Liver (tissue), 9 donors: ENCODE results near the gene ZFYVE26. TPM values are rescaled to one million over a fixed set of nuclear protein-coding genes. Genes with fewer than 3 reads are reported as not detected.

Source experiments
- DNase-seq: peaks from one replicate; pipeline ENCODE4 v3.0.0-alpha.2; 2017; ENCODE audit warnings: low spot score
- H3K27ac ChIP-seq, 2 donors: one replicate each; pipeline ENCODE4 v1.7.0; 2013; ENCODE audit warnings: inconsistent platforms in 2 of 2, low read length in 2 of 2, control low read depth in 1 of 2, low read depth in 1 of 2, mild to moderate bottlenecking in 1 of 2
- H3K27me3 ChIP-seq, 4 donors: one replicate each; pipeline versions ENCODE4 v1.6.1 to v1.7.0; 2013; ENCODE audit warnings: low read length in 3 of 4, inconsistent platforms in 1 of 4, mild to moderate bottlenecking in 1 of 4, moderate library complexity in 1 of 4; ENCODE audit not compliant: control insufficient read depth in 4 of 4, insufficient read depth in 4 of 4
- H3K36me3 ChIP-seq, 4 donors: one replicate each; pipeline versions ENCODE4 v1.6.1 to v1.7.0; 2013; ENCODE audit warnings: low read length in 3 of 4, mild to moderate bottlenecking in 3 of 4, low read depth in 1 of 4, moderate library complexity in 1 of 4; ENCODE audit not compliant: control insufficient read depth in 4 of 4, insufficient read depth in 3 of 4
- H3K4me1 ChIP-seq, 4 donors: one replicate each; pipeline versions ENCODE4 v1.6.1 to v1.7.0; 2013; ENCODE audit warnings: low read length in 3 of 4, mild to moderate bottlenecking in 3 of 4, moderate library complexity in 1 of 4; ENCODE audit not compliant: control insufficient read depth in 4 of 4, insufficient read depth in 4 of 4
- H3K4me3 ChIP-seq, 3 donors: one replicate each; pipeline versions ENCODE4 v1.6.1 to v1.7.0; 2013; ENCODE audit warnings: low read length in 3 of 3, control low read depth in 1 of 3, low read depth in 1 of 3, mild to moderate bottlenecking in 1 of 3
- H3K9ac ChIP-seq, 2 donors: one replicate each; pipeline ENCODE4 v1.7.0; 2013; ENCODE audit warnings: low read length in 2 of 2, mild to moderate bottlenecking in 2 of 2, moderate library complexity in 2 of 2, control low read depth in 1 of 2, low read depth in 1 of 2
- H3K9me3 ChIP-seq, 4 donors: one replicate each; pipeline versions ENCODE4 v1.6.1 to v1.7.0; 2013; ENCODE audit warnings: low read length in 3 of 4; ENCODE audit not compliant: control insufficient read depth in 4 of 4
- EGR1 ChIP-seq, 2 donors: IDR thresholded peaks; 2 replicates each; pipeline ENCODE4 v1.6.1; 2016 to 2018; ENCODE audit warnings: antibody characterized with exemption in 2 of 2, low read depth in 2 of 2
- FOXA1 ChIP-seq: IDR thresholded peaks from 2 replicates; pipeline ENCODE4 v1.6.1; 2016; ENCODE audit warnings: antibody characterized with exemption
- FOXA2 ChIP-seq: IDR thresholded peaks from 2 replicates; pipeline ENCODE4 v1.6.1; 2016; ENCODE audit warnings: antibody characterized with exemption
- GABPA ChIP-seq, 2 donors: IDR thresholded peaks in 1 of 2; conservative IDR thresholded peaks in 1 of 2; 2 replicates each; pipeline ENCODE4 v1.6.1; 2016; ENCODE audit warnings: antibody characterized with exemption in 2 of 2, mild to moderate bottlenecking in 1 of 2, moderate library complexity in 1 of 2
- HNF4A ChIP-seq, 2 donors: conservative IDR thresholded peaks; 2 replicates each; pipeline ENCODE4 v1.6.1; 2016; ENCODE audit warnings: antibody characterized with exemption in 2 of 2, mild to moderate bottlenecking in 2 of 2
- HNF4G ChIP-seq: IDR thresholded peaks from 2 replicates; pipeline ENCODE4 v1.6.1; 2016; ENCODE audit warnings: antibody characterized with exemption
- JUND ChIP-seq, 2 donors: IDR thresholded peaks; 2 replicates each; pipeline ENCODE4 v1.6.1; 2016; ENCODE audit warnings: antibody characterized with exemption in 2 of 2
- NR2F2 ChIP-seq: IDR thresholded peaks from 2 replicates; pipeline ENCODE4 v1.6.1; 2016; ENCODE audit warnings: antibody characterized with exemption
- RAD21 ChIP-seq, 2 donors: IDR thresholded peaks; 2 replicates each; pipeline ENCODE4 v1.6.1; 2016; ENCODE audit warnings: antibody characterized with exemption in 2 of 2, mild to moderate bottlenecking in 2 of 2
- RXRA ChIP-seq, 2 donors: IDR thresholded peaks; 2 replicates each; pipeline ENCODE4 v1.6.1; 2017 to 2018; ENCODE audit warnings: antibody characterized with exemption in 2 of 2, mild to moderate bottlenecking in 1 of 2
- SP1 ChIP-seq: IDR thresholded peaks from 2 replicates; pipeline ENCODE4 v1.6.1; 2018; ENCODE audit warnings: antibody characterized with exemption, mild to moderate bottlenecking
- TAF1 ChIP-seq: conservative IDR thresholded peaks from 2 replicates; pipeline ENCODE4 v1.6.1; 2016; ENCODE audit warnings: antibody characterized with exemption, mild to moderate bottlenecking
- YY1 ChIP-seq: IDR thresholded peaks from 2 replicates; pipeline ENCODE4 v1.6.1; 2016; ENCODE audit warnings: antibody characterized with exemption, mild to moderate bottlenecking
- WGBS: extraction: QIAGEN DNeasy Blood & Tissue Kit; methylation state at CpG from one replicate; pipeline ENCODE4 v1.1.7; 2013; 5-methylcytosine and 5-hydroxymethylcytosine counted together
- polyA plus RNA-seq, 2 donors: library from polyadenylated mRNA; stranded (reverse) in 1 of 2; unstranded in 1 of 2; fragments of 200-250 nt in 1 of 2; fragments of >200 nt in 1 of 2; fragmentation: Nextera tagmentation in 1 of 2; extraction: Ambion mirVana in 1 of 2; gene quantifications; one replicate each; pipeline versions ENCODE4 v1.2.1 to v1.2.3, GENCODE V29; 2013 to 2015
- total RNA-seq, 2 donors: library from RNA; depleted of rRNA; stranded (reverse); fragments of >200 nt; gene quantifications; one replicate each; pipeline ENCODE4 v1.2.3, GENCODE V29; 2014
- TF ChIP-seq, protein P1 (sequence below): IDR thresholded peaks from 2 replicates; pipeline ENCODE4 v1.6.1; 2016; ENCODE audit warnings: antibody characterized with exemption
- TF ChIP-seq, protein P2 (sequence below): IDR thresholded peaks from 2 replicates; pipeline ENCODE4 v1.6.1; 2016; ENCODE audit warnings: antibody characterized with exemption
- TF ChIP-seq, protein P3 (sequence below): IDR thresholded peaks from 2 replicates; pipeline ENCODE4 v1.6.1; 2016; ENCODE audit warnings: antibody characterized with exemption, mild to moderate bottlenecking
- TF ChIP-seq, protein P4 (sequence below): IDR thresholded peaks from 2 replicates; pipeline ENCODE4 v1.6.1; 2016; ENCODE audit warnings: antibody characterized with exemption
- TF ChIP-seq, protein P5 (sequence below): fragments of 150-350 bp; IDR thresholded peaks from 2 replicates; pipeline ENCODE4 v1.5.1; 2017; ENCODE audit warnings: improper control_type of control experiment, low read depth, low read length; ENCODE audit not compliant: missing input control
- donor health status: healthy.
- donor health status: healthy.
- donor health status: healthy.
- donor health status: healthy.
- donor health status: healthy.

Gene ZFYVE26
- total and polyA plus RNA-seq, 4 donors: 2.4 to 17.2 (median 7.7) TPM

DNA sequence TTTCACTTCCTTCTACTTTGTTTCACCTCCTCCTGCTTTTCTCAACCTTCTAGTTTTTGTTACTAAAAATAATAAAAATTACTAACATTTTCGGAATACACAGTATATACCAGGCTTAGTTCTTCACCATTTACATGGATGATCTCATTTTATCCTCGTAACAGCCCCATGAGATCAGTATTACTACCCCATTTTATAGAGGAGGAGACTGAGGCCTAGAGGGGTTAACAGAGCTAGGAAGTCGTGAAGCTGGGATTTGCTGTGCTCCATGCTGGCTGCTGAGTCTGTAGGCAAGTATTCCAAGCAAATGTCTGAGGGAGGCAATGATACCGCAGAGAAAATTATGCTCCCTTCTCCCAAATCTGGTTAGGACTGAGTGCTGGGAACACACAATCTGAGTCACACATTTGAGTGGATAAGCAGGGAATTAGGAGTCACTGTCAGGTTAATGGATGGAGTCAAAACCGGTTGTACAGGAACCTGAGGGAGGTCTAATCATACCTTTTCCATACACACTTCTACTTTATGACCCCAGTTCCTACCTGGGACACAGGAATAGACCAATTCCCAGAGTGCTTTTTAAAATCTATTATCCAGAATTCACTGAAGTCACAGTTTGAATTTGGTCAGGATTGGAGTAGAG lies 51.1 kb downstream of the ZFYVE26 start:
- Histone ChIP-seq H3K9ac (no peak overlapping the region), H3K27me3 (no peaks in the 10 kb centered on the region), H3K9me3 (no peaks in the 10 kb centered on the region), H3K4me3 (no peak overlapping the region), H3K27ac (no peak overlapping the region), H3K4me1 (no peaks in the 10 kb centered on the region), H3K36me3 (peaks cover 6 to 62% (median 39%) of the 10 kb centered on the region in 4 donors)
- WGBS: 87% methylated on average over 5 of the region's 5 CpGs
- no peak for DNase-seq
- TF ChIP-seq YY1 (no peak), FOXA1 (no peak), RAD21 (IDR thresholded peaks at IDR 0.05) (no peak), HNF4G (no peak), RXRA (IDR thresholded peaks at IDR 0.05) (no peak), JUND (IDR thresholded peaks at IDR 0.05) (no peak), HNF4A (conservative IDR thresholded peaks at IDR 0.05) (no peak), SP1 (no peak), GABPA (IDR thresholded peaks at IDR 0.05 in 1 of 2, conservative IDR thresholded peaks at IDR 0.05 in 1 of 2) (no peak), EGR1 (IDR thresholded peaks at IDR 0.05; ENCODE audit: low read depth in 2 of 2) (no peak), FOXA2 (no peak), NR2F2 (no peak)
- TF ChIP-seq, protein P1, sequence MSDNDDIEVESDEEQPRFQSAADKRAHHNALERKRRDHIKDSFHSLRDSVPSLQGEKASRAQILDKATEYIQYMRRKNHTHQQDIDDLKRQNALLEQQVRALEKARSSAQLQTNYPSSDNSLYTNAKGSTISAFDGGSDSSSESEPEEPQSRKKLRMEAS: no peak
- TF ChIP-seq, protein P2, sequence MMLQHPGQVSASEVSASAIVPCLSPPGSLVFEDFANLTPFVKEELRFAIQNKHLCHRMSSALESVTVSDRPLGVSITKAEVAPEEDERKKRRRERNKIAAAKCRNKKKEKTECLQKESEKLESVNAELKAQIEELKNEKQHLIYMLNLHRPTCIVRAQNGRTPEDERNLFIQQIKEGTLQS: no peak
- TF ChIP-seq, protein P3, sequence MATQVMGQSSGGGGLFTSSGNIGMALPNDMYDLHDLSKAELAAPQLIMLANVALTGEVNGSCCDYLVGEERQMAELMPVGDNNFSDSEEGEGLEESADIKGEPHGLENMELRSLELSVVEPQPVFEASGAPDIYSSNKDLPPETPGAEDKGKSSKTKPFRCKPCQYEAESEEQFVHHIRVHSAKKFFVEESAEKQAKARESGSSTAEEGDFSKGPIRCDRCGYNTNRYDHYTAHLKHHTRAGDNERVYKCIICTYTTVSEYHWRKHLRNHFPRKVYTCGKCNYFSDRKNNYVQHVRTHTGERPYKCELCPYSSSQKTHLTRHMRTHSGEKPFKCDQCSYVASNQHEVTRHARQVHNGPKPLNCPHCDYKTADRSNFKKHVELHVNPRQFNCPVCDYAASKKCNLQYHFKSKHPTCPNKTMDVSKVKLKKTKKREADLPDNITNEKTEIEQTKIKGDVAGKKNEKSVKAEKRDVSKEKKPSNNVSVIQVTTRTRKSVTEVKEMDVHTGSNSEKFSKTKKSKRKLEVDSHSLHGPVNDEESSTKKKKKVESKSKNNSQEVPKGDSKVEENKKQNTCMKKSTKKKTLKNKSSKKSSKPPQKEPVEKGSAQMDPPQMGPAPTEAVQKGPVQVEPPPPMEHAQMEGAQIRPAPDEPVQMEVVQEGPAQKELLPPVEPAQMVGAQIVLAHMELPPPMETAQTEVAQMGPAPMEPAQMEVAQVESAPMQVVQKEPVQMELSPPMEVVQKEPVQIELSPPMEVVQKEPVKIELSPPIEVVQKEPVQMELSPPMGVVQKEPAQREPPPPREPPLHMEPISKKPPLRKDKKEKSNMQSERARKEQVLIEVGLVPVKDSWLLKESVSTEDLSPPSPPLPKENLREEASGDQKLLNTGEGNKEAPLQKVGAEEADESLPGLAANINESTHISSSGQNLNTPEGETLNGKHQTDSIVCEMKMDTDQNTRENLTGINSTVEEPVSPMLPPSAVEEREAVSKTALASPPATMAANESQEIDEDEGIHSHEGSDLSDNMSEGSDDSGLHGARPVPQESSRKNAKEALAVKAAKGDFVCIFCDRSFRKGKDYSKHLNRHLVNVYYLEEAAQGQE: no peak

DNA sequence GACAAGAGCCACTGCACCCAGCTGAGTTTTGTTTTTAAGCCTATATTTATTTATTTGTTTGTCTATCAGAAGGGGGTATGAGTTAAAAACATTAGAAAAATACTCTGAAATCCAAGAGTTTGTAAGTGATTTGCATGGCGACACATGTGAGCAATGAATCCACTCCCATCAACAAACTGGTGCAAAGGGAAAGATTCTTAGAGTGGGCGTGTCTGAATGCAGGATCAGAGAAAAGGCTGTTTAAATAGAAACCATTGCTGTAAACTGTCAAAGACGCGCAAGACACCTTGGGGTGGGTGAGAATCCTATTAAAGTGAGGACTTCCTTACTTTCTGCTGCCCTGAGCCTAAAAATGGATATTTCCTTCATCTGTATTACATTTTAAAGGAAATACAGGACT lies 51.9 kb downstream of the ZFYVE26 start:
- no peak overlapping the region for H3K27ac ChIP-seq
- no peaks in the 10 kb centered on the region for H3K27me3 ChIP-seq
- TF ChIP-seq, protein P1: no peak
- TF ChIP-seq NR2F2 (no peak), SP1 (no peak), RXRA (IDR thresholded peaks at IDR 0.05) (no peak), FOXA1 (no peak), TAF1 (no peak), YY1 (no peak), EGR1 (IDR thresholded peaks at IDR 0.05; ENCODE audit: low read depth in 2 of 2) (no peak), GABPA (IDR thresholded peaks at IDR 0.05 in 1 of 2, conservative IDR thresholded peaks at IDR 0.05 in 1 of 2) (no peak), JUND (IDR thresholded peaks at IDR 0.05) (no peak), HNF4A (conservative IDR thresholded peaks at IDR 0.05) (no peak), HNF4G (no peak)
- TF ChIP-seq, protein P4, sequence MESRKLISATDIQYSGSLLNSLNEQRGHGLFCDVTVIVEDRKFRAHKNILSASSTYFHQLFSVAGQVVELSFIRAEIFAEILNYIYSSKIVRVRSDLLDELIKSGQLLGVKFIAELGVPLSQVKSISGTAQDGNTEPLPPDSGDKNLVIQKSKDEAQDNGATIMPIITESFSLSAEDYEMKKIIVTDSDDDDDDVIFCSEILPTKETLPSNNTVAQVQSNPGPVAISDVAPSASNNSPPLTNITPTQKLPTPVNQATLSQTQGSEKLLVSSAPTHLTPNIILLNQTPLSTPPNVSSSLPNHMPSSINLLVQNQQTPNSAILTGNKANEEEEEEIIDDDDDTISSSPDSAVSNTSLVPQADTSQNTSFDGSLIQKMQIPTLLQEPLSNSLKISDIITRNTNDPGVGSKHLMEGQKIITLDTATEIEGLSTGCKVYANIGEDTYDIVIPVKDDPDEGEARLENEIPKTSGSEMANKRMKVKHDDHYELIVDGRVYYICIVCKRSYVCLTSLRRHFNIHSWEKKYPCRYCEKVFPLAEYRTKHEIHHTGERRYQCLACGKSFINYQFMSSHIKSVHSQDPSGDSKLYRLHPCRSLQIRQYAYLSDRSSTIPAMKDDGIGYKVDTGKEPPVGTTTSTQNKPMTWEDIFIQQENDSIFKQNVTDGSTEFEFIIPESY: no peak
- TF ChIP-seq, protein P5, sequence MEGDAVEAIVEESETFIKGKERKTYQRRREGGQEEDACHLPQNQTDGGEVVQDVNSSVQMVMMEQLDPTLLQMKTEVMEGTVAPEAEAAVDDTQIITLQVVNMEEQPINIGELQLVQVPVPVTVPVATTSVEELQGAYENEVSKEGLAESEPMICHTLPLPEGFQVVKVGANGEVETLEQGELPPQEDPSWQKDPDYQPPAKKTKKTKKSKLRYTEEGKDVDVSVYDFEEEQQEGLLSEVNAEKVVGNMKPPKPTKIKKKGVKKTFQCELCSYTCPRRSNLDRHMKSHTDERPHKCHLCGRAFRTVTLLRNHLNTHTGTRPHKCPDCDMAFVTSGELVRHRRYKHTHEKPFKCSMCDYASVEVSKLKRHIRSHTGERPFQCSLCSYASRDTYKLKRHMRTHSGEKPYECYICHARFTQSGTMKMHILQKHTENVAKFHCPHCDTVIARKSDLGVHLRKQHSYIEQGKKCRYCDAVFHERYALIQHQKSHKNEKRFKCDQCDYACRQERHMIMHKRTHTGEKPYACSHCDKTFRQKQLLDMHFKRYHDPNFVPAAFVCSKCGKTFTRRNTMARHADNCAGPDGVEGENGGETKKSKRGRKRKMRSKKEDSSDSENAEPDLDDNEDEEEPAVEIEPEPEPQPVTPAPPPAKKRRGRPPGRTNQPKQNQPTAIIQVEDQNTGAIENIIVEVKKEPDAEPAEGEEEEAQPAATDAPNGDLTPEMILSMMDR: no peak
- DNase-seq: no peak
- 93% methylated on average over 4 of the region's 4 CpGs for WGBS
- H3K4me3 ChIP-seq: no peak overlapping the region
- no peak overlapping the region for H3K9ac ChIP-seq
- peaks cover 6 to 65% (median 39%) of the 10 kb centered on the region in 4 donors for H3K36me3 ChIP-seq
- H3K9me3 ChIP-seq: no peaks in the 10 kb centered on the region
- H3K4me1 ChIP-seq: no peaks in the 10 kb centered on the region
